Hematopoietic multipotent progenitor cell treated with erythropoietin and hydrocortisone succinate and interleukin-3 and kit ligand, for 17 days (in vitro differentiated cells): ENCODE results near the gene PTDSS2.
A peak's percentile ranks its signal among the peaks of the same experiment; 100 is the strongest.
"Not testable (repeated sequence)": the region's sequence is repeated elsewhere in the genome, so short reads cannot be mapped to it uniquely, and the experiment has no call there.

Experiments used
- DNase-seq: peaks from one replicate; pipeline ENCODE4 v3.0.0-alpha.2; 2015; ENCODE audit warnings: low spot score

PTDSS2 gene

GRCh38 chr11:507727-508515 lies 57.8 kb downstream of the PTDSS2 start:
- peak; percentile 8 for DNase-seq

- DNase-seq = no peak
Observed at GRCh38 chr11:508956-509355, 58.9 kb downstream of the PTDSS2 start.

GRCh38 chr11:512761-513595 lies 62.9 kb downstream of the PTDSS2 start:
- DNase-seq = no peak

GRCh38 chr11:514606-515005 lies 64.5 kb downstream of the PTDSS2 start:
- no peak for DNase-seq

GRCh38 chr11:515131-515530 lies 65.1 kb downstream of the PTDSS2 start:
- no peak for DNase-seq

- no peak for DNase-seq
Observed at GRCh38 chr11:516400-516799, 66.3 kb downstream of the PTDSS2 start.

GRCh38 chr11:516918-517685 lies 67.0 kb downstream of the PTDSS2 start:
- not testable (repeated sequence) for DNase-seq

GRCh38 chr11:518463-519202 lies 68.6 kb downstream of the PTDSS2 start:
- peak; percentile 92 for DNase-seq

GRCh38 chr11:520428-521176 lies 70.5 kb downstream of the PTDSS2 start:
- DNase-seq = no peak

GRCh38 chr11:521177-521688 lies 71.2 kb downstream of the PTDSS2 start:
- DNase-seq = no peak

GRCh38 chr11:526192-526591 lies 76.1 kb downstream of the PTDSS2 start:
- no peak for DNase-seq

- DNase-seq = no peak
Observed at GRCh38 chr11:528166-528814, 78.2 kb downstream of the PTDSS2 start.

- no peak for DNase-seq
Observed at GRCh38 chr11:528815-529727, 79.0 kb downstream of the PTDSS2 start.

- no peak for DNase-seq
Observed at GRCh38 chr11:529728-530411, 79.8 kb downstream of the PTDSS2 start.

GRCh38 chr11:530960-531831 lies 81.1 kb downstream of the PTDSS2 start:
- DNase-seq = no peak

GRCh38 chr11:531919-532526 lies 81.9 kb downstream of the PTDSS2 start:
- no peak for DNase-seq

GRCh38 chr11:532527-532985 lies 82.5 kb downstream of the PTDSS2 start:
- no peak for DNase-seq
